Stomach smooth muscle (tissue), 2 donors: Measurements from ENCODE around the gene ELP4.

Experiments used
- H3K27ac ChIP-seq: one replicate; pipeline ENCODE4 v1.7.0; 2013; ENCODE audit warnings: mild to moderate bottlenecking, low read length, inconsistent platforms
- H3K27me3 ChIP-seq, 2 donors: one replicate each; pipeline ENCODE4 v1.7.0; 2013; ENCODE audit warnings: low read length in 2 of 2; ENCODE audit not compliant: insufficient read depth in 2 of 2, control insufficient read depth in 1 of 2
- H3K36me3 ChIP-seq, 2 donors: one replicate each; pipeline ENCODE4 v1.7.0; 2013; ENCODE audit warnings: low read length in 2 of 2; ENCODE audit not compliant: control insufficient read depth in 2 of 2, insufficient read depth in 2 of 2
- H3K4me1 ChIP-seq: one replicate; pipeline ENCODE4 v1.7.0; 2013; ENCODE audit warnings: low read length; ENCODE audit not compliant: control insufficient read depth, insufficient read depth
- H3K4me3 ChIP-seq, 2 donors: one replicate each; pipeline ENCODE4 v1.7.0; 2013; ENCODE audit warnings: low read length in 2 of 2
- H3K9ac ChIP-seq, 2 donors: one replicate each; pipeline ENCODE4 v1.7.0; 2013; ENCODE audit warnings: low read length in 2 of 2, mild to moderate bottlenecking in 1 of 2
- H3K9me3 ChIP-seq, 2 donors: one replicate each; pipeline ENCODE4 v1.7.0; 2013; ENCODE audit warnings: low read length in 2 of 2; ENCODE audit not compliant: control insufficient read depth in 2 of 2
- donor health status: healthy.
- donor health status: Pancreatic carcinoma.

The ELP4 gene

DNA sequence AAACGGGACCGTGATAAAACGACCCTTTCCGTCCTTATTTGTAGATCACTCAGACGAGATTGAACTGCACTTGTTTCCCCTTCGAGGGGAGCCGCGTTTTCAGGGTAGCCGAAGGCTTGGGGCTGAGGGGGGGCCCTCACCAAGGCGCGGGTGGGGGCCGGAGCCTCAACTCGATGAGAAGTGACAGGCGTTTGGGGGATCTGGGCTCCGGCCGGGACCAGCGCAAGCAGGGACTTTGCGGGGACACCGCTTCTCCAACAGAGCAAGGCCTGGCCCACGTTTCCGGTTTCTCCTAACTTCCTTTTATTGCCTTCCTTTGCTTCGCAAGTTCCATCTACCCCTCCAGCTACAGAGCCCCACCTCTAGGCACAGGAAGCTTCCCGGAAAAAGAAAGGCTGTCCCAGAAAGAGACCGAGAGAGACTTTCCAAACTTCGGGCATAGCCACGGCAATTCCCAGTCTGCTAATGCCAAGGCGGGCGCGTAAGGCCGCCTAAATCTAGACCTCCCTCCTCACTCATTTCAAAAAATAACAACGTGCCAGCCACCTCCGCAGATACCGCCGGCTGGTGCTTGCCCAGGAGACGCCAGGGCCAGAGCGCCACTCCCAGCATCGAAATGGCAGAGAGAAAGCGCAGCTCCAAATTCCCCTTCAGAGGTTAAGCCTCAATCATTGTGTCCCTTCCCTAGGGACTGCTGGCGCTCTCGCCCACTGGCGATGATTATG, 294.9 kb downstream of the ELP4 start:
- Histone ChIP-seq H3K9me3 (peaks cover 0 to 6% of the 10 kb centered on the region in 2 donors), H3K36me3 (no peaks in the 10 kb centered on the region), H3K4me3 (peak overlapping the region; percentile 22 to 26), H3K27me3 (peaks cover 87 to 99% of the 10 kb centered on the region in 2 donors), H3K9ac (no peak overlapping the region), H3K4me1 (peaks cover 22% of the 10 kb centered on the region), H3K27ac (no peak overlapping the region)

DNA sequence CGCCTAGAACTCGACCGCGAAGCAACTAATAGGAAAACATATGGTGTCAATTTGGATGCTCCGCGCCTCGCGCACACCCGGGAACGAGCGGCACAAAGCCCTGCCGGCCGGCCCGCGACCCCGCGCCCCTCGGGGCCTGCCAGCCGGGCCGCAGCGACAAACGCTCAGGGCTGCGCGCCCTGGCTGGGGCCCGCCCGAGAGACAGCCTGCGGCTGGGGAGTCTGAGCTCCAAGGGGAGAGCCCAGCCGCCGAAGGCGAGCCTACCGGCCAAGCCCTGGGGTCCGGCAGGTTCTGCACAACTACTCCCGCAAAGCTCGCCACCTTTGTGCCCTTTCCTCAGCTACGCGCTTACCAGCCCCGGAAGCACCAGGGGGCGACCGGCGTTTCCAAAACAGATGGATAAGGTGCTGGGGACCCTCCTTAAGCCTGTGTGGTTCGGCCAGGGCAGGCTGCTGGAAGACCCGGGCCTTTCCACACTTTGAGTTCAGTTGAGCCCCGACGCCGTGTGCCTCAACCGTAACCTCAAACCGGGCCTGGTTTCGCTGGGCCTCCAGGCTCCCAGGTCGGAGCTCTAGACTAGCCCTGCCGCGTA, 295.6 kb downstream of the ELP4 start:
- Histone ChIP-seq H3K27me3 (peaks cover 88 to 99% of the 10 kb centered on the region in 2 donors), H3K9ac (no peak overlapping the region), H3K4me1 (peaks cover 26% of the 10 kb centered on the region), H3K36me3 (no peaks in the 10 kb centered on the region), H3K27ac (no peak overlapping the region), H3K9me3 (peaks cover 0 to 6% of the 10 kb centered on the region in 2 donors), H3K4me3 (peak overlapping the region in 1 of 2 donors; percentile 22)

DNA sequence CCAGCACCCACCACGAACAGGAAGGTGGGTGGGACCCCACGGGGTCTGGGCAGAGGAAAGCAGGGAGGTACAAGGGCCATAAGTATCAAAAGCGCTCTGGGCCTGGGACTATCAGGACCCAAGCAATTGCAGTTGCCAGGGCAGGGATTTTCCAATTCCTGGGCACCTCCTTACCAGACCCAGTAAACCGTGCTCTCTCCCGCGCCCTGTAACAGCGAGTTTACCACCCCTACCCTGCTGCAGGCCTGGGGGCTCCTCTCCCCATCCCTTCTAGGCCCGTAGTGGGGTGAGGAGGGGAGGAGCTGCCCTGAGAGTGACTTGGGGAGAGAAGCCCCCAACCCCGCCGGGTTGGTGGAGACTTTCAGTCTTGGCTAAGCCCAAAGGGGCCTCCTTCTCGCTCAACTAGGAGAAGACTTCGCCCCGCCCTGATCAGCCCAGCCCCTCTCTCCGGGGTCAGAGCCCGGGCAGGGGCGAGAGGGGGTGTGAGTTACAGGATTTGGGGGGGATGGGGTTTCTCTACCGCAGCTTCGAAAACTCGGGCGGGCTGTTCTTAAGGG, 296.1 kb downstream of the ELP4 start:
- Histone ChIP-seq H3K4me3 (no peak overlapping the region), H3K27ac (no peak overlapping the region), H3K9ac (no peak overlapping the region), H3K4me1 (peaks cover 32% of the 10 kb centered on the region), H3K27me3 (peaks cover 84 to 99% of the 10 kb centered on the region in 2 donors), H3K36me3 (no peaks in the 10 kb centered on the region), H3K9me3 (peaks cover 0 to 6% of the 10 kb centered on the region in 2 donors)

DNA sequence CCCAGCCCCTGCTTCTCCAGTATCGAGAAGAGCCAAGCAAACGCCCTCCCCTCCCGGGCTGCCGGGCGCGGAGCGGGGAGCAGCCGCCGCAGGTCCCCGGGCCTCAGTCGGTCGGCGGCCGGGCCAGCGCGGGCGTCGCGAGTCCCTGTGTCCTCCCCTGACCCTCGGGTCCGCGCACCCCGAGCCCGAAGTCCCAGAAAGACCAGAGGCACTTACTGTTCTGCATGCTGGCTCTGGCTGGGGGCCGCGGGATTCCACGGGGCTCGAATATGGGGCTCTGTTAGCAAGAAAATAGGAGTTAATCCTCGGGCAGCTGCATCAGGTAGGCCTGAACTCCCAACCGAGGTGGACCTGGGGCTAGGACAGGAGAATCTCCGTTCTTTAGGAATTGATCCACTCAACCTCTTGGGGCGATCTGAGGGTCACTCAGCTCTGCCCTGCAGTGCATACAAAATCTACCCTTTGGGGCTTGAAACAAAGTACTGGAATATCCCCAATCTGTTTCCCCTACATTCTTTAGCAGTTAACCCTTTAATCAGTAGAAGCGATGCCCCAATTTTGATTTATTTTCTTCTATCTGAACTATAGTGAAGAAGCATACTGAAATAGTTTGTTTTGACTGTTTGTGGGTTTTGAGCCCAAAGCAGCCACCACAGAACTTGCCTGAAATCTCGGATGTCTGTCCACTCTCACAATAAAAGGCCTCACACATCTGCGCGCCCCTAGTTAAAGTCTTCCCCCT, 296.8 kb downstream of the ELP4 start:
- Histone ChIP-seq H3K27ac (no peak overlapping the region), H3K4me1 (peaks cover 38% of the 10 kb centered on the region), H3K9me3 (peaks cover 0 to 3% of the 10 kb centered on the region in 2 donors), H3K9ac (no peak overlapping the region), H3K4me3 (no peak overlapping the region), H3K27me3 (peaks cover 84 to 99% of the 10 kb centered on the region in 2 donors), H3K36me3 (no peaks in the 10 kb centered on the region)

DNA sequence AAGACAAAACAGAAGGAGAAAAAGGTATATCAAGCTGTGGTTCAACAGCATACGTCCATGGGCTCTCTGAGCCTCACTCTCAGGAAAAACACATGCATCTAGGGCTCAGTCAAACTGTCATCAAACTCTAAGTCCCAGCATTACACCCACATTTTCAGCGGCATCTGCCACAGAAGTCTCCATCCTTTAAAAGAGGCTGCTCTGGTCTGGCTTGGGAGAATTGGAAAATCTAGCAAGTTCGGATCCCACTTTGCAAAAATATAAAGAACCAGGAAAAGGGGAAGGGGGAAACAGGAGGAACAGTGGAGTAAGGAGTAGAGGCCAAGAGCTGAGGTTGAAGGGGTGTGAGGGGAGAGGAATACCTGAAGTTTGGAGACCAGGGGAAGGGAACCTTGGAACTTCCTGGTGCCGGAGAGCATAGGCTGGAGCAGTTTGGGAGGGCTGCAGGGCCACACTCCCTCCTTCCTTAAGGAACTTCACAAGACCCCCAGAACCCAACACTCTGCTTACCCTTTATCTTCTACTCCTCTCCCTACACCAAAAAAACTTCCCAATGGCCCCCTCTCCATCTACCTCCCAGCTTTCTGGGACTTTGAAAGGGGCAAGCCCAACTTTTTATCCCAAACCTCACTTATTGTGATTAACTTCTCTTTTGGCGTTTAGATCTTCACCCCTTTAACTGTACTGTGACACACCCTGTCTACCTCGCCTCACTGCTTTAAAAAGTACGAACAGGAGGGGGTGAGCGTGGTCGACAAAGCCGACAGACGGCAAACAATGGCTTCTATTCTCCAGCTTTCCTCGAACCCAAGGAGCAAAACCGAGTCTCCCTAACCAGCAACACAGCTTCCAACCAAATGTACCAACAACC, 297.6 kb downstream of the ELP4 start:
- Histone ChIP-seq H3K9ac (no peak overlapping the region), H3K4me1 (peaks cover 43% of the 10 kb centered on the region), H3K36me3 (no peaks in the 10 kb centered on the region), H3K27me3 (peaks cover 85 to 97% of the 10 kb centered on the region in 2 donors), H3K27ac (no peak overlapping the region), H3K4me3 (no peak overlapping the region), H3K9me3 (no peaks in the 10 kb centered on the region)

DNA sequence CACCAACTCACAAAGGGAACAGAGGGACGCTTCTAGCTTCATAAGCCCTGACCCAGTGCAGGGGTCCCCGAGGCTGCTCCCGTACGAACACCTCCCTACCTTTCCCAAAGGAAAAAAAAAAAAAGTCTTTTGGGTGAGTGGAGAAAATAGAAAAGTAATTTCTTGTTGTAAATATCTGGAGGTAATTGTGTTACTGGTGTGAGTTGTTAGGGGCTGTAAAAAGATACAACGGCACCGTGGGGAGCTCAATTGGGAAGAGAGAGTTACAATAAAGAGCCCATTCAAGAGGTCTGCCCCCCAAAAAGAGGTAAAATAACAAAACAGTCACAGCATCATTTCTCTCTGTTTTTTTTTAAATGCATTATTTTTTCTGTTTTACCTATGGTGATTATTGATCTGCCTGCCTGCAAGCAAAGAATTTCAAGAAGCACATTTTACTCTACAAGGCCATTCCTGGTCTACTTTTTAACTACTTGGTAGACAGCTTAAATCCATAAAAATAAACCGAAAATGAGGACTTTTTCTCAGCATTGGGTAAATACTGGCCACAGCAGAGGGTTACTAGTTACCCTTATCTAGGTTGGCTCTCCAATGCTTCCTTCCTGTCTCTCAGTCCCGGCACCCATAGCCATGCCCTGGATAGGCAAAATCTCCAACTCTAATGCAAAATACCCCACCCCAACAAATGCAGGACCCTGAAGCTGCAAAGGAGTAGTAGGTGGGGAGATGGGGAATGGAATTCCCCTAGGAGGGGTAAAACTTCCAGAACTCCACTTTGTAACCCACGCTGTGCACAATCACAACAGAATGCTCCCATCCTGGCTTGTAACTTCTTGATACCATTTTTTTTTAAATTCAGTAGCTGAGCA, 298.5 kb downstream of the ELP4 start:
- Histone ChIP-seq H3K27ac (no peak overlapping the region), H3K27me3 (peaks cover 88 to 99% of the 10 kb centered on the region in 2 donors), H3K36me3 (no peaks in the 10 kb centered on the region), H3K9me3 (no peaks in the 10 kb centered on the region), H3K4me1 (peaks cover 49% of the 10 kb centered on the region), H3K4me3 (no peak overlapping the region), H3K9ac (no peak overlapping the region)

DNA sequence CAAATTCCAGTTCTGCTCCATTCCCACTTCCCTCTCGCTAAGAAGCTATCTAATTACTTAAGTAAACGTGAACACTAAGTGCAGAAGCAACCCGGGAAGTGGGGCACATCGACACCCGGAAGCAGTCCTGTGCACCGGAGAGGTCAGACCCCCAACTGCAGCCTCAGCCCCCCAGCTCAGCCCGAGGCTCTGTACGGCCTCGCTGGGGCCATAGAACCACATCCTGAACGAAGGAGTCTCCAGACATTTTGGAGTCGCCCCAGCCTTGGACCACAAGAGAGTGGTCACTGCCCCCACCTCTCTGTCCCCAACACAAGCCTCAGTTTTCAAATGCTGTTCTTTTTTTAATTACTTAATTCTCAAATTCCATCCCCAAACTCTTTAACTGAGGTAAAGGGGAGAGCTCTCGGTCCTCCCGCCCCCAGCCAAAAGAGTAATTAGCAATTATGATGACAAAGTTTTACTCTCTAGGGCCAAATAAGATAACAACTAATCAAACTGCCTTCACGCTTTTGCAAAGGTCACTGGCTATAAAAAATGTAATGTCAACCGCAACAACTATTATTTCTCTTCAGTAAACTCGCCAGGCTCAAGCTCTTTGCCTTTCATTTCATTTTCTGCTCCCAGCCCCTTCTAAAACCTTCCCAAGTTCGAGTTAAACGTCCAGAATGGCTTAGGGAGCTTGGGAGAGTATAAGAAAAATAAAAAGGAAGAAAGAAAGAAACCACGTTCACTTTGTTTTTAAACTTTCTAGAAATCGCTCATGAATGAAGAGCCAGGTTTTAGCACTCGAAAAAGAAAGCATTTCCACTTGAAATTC, 299.4 kb downstream of the ELP4 start:
- Histone ChIP-seq H3K4me3 (no peak overlapping the region), H3K27me3 (peaks cover 85 to 98% of the 10 kb centered on the region in 2 donors), H3K9ac (no peak overlapping the region), H3K4me1 (peaks cover 55% of the 10 kb centered on the region), H3K36me3 (no peaks in the 10 kb centered on the region), H3K27ac (no peak overlapping the region), H3K9me3 (no peaks in the 10 kb centered on the region)

DNA sequence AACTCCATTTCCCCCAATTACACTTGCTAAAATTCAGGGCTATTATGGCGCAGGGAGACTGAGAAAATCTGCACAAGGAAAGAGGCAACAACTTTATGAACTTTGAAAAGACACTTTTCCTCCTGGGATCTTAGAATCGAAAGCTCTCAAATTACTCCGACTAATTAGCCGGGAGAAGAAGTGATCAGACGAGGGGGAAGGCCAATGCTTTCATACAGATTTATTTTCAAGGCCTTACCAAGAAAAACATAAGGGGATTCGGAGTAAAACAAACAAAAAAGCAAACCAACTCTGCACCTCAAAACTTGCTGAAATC, 299.9 kb downstream of the ELP4 start:
- Histone ChIP-seq H3K36me3 (no peaks in the 10 kb centered on the region), H3K4me3 (peak overlapping the region in 1 of 2 donors; percentile 65), H3K9me3 (no peaks in the 10 kb centered on the region), H3K9ac (no peak overlapping the region), H3K4me1 (peaks cover 58% of the 10 kb centered on the region), H3K27me3 (peaks cover 85 to 98% of the 10 kb centered on the region in 2 donors), H3K27ac (no peak overlapping the region)
